ENCODE results near the gene STX11.

DNA sequence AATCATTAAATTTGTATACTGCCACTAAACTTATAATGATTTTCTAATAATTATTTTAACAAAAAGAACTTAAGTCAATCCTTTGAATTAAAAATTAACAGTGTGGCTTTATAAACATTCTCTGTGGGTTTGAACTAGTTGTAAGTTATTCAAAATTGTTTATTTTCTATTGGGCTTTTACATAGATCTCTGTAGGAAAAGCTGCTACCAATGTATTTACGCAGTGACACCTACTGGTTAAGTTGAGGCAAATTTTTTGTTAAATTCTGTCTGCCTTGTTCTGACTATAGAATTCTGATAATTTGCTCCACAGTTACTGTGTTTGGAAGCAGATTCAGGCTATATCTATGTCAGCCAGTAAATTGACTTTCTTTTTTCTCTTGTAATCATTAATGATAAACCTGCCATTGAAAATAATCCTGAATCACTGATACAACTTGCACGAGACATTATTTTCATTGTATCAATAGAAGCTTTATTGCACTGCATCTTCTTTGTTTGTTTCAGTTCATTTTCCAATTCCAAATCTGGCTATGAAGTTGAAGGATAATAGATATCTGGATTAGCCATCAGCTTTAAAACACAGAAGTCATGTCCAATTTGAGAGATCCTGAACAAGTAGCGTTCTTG lies 68.9 kb downstream of the STX11 start:
- TF ChIP-seq, protein P1, sequence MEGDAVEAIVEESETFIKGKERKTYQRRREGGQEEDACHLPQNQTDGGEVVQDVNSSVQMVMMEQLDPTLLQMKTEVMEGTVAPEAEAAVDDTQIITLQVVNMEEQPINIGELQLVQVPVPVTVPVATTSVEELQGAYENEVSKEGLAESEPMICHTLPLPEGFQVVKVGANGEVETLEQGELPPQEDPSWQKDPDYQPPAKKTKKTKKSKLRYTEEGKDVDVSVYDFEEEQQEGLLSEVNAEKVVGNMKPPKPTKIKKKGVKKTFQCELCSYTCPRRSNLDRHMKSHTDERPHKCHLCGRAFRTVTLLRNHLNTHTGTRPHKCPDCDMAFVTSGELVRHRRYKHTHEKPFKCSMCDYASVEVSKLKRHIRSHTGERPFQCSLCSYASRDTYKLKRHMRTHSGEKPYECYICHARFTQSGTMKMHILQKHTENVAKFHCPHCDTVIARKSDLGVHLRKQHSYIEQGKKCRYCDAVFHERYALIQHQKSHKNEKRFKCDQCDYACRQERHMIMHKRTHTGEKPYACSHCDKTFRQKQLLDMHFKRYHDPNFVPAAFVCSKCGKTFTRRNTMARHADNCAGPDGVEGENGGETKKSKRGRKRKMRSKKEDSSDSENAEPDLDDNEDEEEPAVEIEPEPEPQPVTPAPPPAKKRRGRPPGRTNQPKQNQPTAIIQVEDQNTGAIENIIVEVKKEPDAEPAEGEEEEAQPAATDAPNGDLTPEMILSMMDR (IDR thresholded peaks at IDR 0.05; ENCODE audit: insufficient read depth, low read length) = peak; percentile 20
- TF ChIP-seq, protein P2, sequence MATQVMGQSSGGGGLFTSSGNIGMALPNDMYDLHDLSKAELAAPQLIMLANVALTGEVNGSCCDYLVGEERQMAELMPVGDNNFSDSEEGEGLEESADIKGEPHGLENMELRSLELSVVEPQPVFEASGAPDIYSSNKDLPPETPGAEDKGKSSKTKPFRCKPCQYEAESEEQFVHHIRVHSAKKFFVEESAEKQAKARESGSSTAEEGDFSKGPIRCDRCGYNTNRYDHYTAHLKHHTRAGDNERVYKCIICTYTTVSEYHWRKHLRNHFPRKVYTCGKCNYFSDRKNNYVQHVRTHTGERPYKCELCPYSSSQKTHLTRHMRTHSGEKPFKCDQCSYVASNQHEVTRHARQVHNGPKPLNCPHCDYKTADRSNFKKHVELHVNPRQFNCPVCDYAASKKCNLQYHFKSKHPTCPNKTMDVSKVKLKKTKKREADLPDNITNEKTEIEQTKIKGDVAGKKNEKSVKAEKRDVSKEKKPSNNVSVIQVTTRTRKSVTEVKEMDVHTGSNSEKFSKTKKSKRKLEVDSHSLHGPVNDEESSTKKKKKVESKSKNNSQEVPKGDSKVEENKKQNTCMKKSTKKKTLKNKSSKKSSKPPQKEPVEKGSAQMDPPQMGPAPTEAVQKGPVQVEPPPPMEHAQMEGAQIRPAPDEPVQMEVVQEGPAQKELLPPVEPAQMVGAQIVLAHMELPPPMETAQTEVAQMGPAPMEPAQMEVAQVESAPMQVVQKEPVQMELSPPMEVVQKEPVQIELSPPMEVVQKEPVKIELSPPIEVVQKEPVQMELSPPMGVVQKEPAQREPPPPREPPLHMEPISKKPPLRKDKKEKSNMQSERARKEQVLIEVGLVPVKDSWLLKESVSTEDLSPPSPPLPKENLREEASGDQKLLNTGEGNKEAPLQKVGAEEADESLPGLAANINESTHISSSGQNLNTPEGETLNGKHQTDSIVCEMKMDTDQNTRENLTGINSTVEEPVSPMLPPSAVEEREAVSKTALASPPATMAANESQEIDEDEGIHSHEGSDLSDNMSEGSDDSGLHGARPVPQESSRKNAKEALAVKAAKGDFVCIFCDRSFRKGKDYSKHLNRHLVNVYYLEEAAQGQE (IDR thresholded peaks at IDR 0.05; ENCODE audit: insufficient replicate concordance, low read depth) = no peak
- TF ChIP-seq POLR2AphosphoS5 (IDR thresholded peaks at IDR 0.05; ENCODE audit: low read depth) = no peak
- no peak for TF ChIP-seq GABPA (IDR thresholded peaks at IDR 0.05; ENCODE audit: low read depth)
- TF ChIP-seq SPI1 (IDR thresholded peaks at IDR 0.05; ENCODE audit: borderline replicate concordance, low read depth) = no peak

All from HL-60 (cell line).